HG02973 (cell line): ENCODE measurements around the gene ITGB5.

Experiments used
- ATAC-seq: cut with Tn5 transposase; IDR thresholded peaks from one replicate; pipeline ENCODE4 v1.9.1; 2021; ENCODE audit warnings: moderate library complexity; ENCODE audit not compliant: unreplicated experiment

The ITGB5 gene, protein sequence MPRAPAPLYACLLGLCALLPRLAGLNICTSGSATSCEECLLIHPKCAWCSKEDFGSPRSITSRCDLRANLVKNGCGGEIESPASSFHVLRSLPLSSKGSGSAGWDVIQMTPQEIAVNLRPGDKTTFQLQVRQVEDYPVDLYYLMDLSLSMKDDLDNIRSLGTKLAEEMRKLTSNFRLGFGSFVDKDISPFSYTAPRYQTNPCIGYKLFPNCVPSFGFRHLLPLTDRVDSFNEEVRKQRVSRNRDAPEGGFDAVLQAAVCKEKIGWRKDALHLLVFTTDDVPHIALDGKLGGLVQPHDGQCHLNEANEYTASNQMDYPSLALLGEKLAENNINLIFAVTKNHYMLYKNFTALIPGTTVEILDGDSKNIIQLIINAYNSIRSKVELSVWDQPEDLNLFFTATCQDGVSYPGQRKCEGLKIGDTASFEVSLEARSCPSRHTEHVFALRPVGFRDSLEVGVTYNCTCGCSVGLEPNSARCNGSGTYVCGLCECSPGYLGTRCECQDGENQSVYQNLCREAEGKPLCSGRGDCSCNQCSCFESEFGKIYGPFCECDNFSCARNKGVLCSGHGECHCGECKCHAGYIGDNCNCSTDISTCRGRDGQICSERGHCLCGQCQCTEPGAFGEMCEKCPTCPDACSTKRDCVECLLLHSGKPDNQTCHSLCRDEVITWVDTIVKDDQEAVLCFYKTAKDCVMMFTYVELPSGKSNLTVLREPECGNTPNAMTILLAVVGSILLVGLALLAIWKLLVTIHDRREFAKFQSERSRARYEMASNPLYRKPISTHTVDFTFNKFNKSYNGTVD

DNA sequence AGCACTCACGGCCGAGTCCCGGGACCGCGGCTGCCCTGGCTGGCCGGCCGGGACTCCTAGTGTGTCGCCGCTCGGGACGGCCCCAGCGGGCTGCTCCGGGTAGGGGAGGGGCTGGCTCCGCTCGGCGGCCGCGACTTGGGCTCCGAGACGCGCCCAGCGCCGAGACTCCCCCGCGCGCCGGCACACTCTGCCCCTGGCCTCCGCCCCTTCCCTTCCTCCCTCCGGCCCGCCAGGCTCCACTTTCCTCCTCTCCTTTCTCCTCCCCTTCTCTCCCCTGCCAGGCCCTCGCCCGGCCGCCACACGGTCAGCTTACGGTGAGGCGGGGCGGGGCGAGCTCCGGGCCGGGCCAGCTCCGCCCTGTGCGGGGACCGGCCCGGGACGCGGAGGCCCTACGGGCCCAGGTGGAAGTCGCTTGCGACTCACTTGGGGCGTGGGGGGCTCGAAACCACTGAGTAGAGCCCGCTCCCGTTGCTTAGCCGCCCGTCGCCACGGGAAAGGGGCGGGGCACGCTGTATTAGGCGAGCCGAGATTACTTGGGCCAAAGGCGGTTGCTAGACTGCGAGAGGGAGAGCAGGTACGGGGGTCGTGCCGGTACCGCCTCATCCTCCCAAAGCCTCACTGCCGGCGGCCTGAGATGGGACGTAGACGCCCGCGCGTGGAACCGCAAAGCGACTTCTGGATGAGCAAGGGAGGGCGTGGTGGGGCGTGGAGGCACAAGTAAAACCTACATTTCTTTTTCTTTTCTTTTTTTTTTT is at the start of gene ITGB5:
ITGB5 (minus strand) TSS at position 189 of the 755 bp plus-strand sequence. CDS start 365 bp downstream, outside the sequence.
- ATAC-seq = no peak

DNA sequence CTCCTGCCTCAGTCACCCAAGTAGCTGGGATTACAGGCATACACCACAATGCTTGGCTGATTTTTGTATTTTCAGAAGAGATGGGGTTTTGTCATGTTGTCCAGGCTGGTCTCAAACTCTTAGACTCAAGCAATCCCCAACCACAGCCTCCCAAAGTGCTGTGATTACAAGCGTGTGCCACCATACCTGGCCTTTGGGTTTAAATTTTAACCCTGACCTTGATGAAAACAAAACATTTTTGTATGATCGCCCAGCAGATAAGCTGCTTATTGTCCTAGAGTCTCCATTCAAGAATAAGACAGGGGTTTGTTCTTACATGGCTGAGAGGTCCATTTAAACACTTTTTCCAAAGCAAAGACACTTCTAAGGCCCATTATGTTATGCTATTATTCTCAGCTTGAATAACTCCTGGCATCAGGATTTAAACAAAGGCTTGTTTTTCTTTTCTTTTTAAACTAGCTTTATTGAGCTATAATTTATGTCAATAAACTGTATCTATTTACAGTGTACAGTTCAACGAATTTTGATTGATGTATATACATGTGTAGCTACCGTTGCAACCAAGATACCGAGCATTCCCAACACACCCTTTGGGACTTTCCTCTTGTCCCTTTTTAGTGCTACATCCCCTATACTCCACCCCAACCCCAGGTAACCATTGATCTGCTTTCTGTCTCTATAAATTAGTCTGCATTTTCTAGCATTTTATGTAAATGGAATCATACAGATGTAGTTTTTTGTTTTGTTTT is 48.8 kb upstream of the ITGB5 start:
- no peak for ATAC-seq

DNA sequence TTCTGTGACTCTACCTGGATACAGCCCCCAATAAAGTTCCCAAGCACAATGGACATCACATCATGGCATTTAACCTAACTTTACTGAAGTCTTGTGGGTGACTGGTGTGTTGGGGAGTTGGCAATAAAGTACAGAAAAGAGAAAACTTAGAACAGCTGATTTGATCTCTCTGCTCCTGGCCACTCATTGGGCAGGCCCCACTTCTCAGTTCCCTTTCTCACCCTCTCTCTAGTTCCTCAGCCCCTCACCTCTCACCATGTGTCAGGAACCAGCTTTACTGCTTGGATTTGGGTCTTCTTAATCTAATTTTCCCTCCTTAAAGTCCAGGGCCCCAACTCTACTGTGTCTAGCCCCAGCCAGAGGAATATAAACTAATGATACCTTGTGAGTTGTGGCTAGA is 48.1 kb upstream of the ITGB5 start:
- ATAC-seq = no peak

DNA sequence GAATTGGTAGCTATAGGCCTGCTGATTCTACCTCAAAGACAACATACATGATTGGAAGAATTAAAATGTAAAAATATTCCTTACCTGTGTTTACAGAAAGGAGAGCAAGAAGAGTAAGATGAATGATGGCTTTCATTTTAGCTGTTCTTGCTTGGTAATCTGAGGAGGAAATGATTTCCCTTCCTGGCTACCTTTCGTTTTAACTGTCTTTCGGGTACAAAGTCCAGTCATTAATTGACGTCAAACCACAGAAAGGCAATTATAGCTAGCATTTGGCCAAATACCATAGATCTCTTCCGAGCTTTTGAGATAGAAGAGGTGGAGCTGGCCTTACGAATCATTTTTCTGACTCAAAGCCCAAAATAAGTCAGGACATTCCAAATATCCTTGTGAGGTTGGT is 47.4 kb upstream of the ITGB5 start, which contains the start of gene MUC13:
MUC13 (minus strand) TSS at position 175 of the 400 bp plus-strand sequence; CDS start at position 136, 39 bp downstream.
- ATAC-seq = no peak

DNA sequence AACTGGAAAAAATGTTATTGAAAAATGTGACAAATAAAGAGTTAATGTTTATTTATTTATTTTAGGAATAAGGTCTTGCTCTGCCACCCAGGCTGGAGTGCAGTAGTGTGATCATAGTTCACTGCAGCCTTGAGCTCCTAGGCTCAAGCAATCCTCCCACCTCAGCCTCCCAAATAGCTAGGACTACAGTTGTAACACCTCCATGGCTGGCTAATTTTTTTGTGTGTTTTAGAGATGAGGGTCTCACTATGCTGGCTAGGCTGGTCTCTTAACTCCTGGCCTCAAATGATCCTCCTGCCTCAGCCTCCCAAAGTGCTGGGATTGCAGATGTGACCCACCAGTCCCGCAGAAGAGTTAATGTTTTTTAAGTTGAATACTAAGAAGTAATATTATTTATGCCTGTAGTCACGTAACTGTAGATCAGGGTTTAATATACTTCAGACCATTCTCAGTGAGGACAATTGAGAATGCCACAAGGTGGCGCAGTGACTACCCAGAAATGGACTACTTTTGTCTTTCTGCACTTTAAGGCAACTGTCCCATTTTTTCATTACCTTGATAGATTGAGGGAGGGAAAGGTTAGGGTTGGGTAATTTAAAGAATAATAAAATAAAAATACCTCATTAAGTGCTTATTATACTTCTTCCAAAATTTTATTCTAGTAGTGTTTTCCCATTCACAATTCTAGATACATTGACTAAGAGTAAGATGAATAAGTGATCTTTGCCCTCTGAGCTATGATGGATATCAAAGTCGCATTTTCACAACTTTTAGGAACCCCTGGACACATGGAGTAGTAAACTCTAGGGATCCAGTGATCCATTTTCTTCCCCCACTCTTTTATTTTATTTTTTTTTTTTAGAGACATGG is 41.4 kb upstream of the ITGB5 start:
- no peak for ATAC-seq

DNA sequence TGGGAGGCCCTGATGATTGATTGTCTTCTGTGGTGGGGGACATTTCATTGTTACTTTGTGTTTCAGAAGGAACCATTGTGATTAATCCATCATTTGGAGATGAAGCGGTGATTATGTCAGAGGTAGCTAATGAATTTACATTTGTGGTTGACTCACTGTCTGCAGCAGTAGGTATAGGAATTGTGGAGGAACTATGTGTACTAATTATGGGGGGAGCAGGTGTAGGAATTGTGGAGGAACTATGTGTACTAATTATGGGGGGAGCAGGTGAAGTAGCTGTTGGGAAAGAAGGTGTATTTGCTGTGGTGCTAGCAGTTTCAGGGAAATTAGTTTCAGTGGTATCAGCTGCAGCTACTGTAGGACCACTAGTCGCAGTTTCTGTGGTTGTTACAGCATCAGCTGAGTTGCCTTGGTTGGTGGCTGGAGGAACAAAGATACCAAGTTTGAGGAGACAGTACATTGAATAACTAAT is 40.4 kb upstream of the ITGB5 start:
- peak; percentile 77 for ATAC-seq

DNA sequence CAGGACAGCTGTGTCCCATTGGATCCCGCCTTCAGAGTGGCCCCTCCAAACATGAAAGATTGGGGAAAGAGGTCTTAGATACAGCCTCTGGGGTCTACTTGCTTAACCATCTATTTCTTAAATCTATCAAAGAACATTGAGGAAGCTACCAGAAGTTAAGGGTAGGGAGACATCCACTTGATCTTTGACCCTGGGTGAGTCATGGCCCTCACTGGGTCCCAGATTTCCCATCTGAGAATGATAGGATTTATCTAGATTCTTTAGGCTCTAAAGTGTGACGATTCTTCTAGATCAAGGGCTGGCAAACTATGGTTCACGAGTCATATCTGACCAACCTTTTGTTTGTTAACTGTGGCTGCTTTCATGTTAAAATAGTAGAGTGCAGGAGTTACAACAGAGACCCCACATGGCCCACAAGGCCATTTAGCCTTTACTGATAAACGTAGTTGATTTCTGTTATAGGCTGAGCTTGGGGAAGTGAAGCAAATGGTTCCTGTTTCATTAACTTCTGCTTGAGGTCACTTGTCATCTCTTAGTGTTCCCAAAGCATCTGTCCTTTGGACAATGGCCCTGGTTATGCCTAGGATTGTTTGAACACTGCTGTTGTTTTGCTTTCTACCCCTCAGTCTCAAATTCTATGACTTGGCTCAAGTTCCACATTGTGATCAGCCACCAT is 39.4 kb upstream of the ITGB5 start:
- ATAC-seq = no peak

DNA sequence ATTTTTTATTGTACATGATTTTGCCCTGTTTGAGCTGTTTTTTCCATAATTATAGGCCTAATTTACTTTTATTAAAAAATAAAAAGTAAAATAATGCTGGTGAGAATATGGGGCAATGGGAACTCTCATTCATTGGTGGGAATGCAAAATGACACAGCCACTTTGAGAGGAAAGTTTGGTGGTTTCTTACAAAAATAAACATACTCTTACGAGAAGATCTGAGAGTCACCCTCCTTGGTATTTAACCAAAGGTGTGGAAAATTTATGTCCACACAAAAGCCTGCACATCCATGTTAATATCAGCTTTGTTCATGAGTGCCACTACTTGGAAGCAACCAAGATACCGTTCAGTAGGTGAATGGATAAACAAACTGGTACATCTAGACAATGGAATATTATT is 37.6 kb upstream of the ITGB5 start:
- ATAC-seq = no peak

DNA sequence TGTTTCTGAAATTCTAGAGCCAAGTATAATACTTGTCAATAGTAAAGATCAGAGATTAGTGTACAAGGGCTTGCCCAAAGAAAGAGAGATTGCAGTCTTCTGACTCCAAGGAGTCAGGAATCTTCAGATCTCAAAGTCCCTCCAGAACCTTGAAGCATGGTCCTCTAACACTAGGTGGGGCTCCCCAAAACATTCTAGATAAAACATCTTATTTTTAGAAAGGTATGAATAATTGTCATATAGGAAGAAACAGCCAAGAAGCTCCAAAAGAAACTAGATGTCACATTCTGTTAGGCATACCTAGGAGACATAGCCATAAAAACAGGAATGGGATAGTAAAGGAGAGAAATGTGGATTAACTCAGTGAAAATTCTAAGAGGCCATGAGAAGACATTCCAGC is 36.7 kb upstream of the ITGB5 start:
- ATAC-seq = no peak

DNA sequence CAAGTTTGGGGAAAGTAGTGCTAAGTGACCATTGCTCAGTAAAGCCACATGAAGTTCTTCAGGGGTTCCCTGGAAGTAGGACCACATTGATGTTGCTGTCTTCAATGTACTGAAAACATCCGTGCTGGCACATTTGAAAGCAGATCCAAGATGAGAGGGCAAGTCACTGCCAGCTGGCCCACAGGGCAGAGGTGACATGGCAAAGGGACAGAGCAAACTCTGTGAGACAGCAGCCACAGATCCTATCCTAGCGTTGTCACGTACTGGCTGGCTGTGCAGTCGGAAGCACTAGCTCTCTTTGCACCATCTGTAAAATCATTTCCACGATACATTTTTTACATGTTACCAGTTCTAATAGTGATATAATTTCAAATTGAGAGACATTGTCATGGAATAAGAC is 33.6 kb upstream of the ITGB5 start:
- ATAC-seq = no peak

DNA sequence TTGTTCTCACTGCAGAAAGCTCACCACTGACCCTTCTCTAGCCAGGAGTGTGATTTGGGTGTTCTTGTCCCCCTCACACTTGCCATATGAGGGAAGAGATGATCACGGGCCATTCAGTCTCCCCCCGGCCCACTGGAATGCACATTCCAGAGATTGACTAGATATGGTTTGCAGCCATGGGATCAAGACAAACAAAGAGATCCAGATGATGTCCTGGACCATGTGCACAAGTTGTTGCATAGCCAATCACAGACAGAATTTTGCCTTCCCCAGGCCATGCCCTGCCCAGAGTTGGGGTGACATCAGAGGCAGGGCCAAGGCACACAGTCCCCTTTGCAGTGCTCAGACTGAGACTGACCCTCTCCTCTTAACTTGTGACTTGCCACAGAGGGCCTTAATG is 32.6 kb upstream of the ITGB5 start:
- no peak for ATAC-seq

DNA sequence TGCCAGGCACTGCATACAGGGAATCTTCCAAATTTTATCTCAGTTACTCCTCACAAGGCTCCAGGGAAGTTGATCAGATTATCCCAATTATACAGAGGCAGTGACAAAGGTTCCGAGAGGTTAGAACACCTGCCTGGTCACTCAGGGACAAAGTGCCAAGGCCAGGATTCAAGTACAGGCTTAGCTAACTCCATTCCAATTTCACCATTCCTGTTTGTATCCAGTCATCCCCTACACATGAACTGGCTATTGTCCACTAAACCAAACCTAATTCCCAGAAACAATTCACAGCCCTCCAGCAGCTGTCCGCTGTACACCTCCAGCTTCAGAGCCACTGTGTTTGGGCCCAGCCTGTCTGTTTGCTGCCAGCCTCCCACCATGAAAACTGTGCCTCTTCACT is 31.4 kb upstream of the ITGB5 start:
- no peak for ATAC-seq

DNA sequence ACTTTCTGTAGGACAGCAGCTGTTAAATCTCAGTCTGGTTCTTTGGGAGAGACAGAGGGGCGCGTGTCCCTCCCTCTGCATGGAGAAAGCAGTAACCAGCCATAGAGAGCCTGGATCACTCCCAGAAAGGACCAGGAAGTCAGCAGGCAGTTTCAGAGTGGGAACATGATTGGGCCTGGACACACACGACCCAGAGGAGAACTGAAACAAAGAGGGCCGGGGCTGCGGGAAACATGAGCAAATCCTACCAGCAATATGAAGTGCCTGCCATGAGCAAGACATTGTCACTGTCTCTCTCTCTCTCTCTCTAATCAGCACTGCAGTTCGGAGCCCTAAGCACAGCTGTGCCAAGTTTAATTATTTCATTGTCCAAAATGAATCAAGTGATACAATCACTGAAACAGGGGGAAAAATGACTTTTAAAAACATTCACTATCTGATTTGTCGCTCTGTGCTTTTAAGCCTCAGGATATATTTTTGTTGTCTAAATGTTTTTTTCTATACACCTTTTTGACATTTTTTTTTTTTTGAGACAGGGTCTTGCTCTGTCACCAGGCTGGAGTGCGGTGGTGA is 29.8 kb upstream of the ITGB5 start:
- no peak for ATAC-seq

DNA sequence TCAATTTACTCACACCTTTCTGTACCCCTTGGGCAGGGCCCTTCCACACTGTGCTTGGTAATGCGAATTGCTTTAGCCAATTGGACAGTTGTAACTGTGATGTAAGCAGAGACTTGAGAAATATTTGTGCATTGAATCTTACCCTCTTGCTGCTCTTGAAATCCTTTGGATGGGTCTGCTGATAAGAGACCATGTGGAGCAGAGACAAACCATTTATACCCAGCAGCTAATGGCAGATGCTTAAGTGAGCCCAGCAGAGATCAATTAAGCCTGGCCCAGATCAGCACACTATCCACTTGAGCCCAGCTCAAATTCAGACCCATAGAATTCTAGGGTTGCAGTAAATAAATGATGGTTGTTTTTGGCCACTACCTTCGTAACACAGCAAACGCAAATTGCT is 28.1 kb upstream of the ITGB5 start:
- no peak for ATAC-seq

DNA sequence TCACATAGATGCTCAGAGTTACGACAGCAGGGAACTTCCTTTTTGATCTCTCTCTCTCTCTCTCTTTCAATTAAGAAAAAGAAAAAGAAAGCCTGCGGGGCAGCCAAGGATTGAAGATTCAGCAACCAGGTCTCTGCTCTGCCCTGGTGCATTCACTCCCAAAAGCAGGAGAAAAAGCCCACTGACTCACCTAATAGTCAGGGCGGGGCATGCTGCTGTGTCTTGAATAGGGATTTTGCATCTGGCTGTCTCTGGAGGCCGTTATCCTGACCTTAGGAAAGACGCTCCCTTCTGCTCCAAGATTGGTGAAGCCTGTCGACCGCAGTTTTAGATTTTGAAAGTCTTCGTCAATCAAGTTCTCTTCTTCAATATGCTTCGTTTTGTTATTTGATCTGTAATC is 20.8 kb upstream of the ITGB5 start:
- no peak for ATAC-seq

DNA sequence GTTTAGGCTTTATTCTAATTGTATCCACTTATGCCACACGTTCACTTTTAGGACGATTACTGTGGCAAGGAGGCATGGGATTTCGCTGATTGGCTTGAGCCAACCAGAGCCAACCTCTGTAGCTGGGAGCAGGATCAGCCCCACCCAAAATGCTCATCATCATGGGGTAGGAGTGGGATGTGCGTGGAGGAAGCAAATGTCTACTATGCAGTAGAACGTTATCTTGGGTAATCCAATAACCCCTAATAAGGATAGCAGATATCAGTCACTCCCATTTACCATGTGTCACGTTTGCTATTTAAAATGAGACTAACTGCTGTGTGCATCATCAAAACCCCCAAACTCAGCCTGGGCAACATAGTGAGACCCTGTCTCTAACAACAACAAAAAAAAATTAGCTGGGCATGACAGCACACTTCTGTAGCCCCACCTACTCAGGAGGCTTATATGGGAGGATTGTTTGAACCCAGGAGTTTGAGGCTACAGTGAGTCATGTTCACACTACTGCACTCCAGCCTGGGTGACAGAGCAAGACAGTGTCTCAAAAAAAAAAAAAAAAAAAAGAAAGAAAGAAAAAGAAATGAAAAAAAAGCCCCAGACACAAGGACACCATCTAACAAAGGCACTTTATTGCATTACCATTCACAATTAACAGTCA is 17.8 kb upstream of the ITGB5 start:
- no peak for ATAC-seq

DNA sequence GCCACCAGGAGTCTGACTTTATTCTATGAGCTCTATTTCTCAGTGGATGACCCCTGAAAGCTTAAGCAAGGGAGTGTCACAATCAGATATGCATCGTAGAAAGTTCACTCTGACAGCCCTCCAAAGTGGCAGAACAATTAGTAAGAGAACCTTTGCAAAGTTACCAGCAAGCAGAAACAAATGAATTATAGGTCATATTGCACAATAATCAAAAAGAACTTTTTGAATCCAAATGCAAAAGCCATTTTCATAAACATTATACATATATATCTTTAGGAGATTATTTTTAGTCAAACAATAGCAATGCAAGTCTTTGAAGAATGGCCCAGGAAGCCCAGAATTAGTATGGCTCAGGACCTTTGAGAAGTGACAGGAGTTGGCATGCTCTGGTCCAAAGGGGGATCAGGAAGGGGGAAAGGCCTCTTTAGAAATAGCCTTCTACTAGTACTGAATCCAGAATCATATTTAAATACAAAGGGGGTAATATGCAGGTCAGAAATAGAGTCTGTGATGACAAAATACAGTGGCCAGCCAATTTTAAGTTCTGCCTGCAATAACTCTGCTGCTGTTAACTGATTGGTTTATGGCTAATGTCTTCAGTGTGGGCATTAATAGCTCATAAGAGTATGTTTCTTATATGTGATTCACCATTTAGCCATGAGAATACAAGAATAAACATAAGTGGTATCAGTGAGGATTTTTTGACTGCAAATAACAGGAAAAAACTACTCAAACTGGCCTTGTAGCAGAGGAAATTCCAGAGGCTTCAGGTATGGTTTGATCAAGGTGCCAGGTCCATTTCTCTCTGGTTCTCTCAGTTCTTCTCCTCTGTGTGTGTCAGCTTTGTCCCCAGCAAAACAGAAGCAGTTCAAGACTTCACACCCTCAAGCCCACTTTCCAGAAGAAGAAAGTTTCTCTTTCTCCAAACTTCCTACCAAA is 17.0 kb upstream of the ITGB5 start:
- no peak for ATAC-seq
